B cell (primary cell): Measurements from ENCODE around the gene STON1. TPM values are rescaled to one million over a fixed set of nuclear protein-coding genes. Genes with fewer than 3 reads are reported as not detected.

Experiments
- ATAC-seq: fragments of 200-7000 bp; cut with Tn5 transposase; one replicate; pipeline ENCODE4 v1.10.0; 2021; ENCODE audit warnings: low read depth, mild to moderate bottlenecking, moderate number of reproducible peaks, moderate library complexity
- CTCF ChIA-PET: fragments of 350-600 bp; sonication (Branson Sonifier 250); formaldehyde crosslinking; loops from one replicate; lab custom pipeline; 2021; ENCODE audit warnings: antibody characterized with exemption, inconsistent platforms; lab: Charles Lee
- POLR2A ChIA-PET: fragments of 350-600 bp; sonication (Branson Sonifier 250); formaldehyde crosslinking; loops from one replicate; lab custom pipeline; 2021; ENCODE audit warnings: antibody characterized with exemption; lab: Charles Lee
- DNase-seq: peaks from one replicate; pipeline ENCODE4 v3.0.0; 2013
- H2AFZ ChIP-seq: 2 replicates; pipeline ENCODE4 v1.6.1; 2012; ENCODE audit warnings: mild to moderate bottlenecking, low read depth, low read length; ENCODE audit not compliant: insufficient read depth, poor library complexity, severe bottlenecking
- H3K27ac ChIP-seq, 2 donors: 1 replicate in 1 of 2; 2 replicates in 1 of 2; pipeline ENCODE4 v1.5.1; 2012 to 2013; ENCODE audit warnings: low read length in 2 of 2, mild to moderate bottlenecking in 2 of 2, moderate library complexity in 1 of 2
- H3K27me3 ChIP-seq, 4 experiments: fragments of 200-600 bp in 1 of 4; sonication (generic) in 1 of 4; replicated peaks in 1 of 4; 1 replicate in 2 of 4; 2 replicates in 2 of 4; pipeline versions ENCODE4 v1.6.1 to v1.7.0; 2013 to 2016; ENCODE audit warnings: low read length in 3 of 4, mild to moderate bottlenecking in 2 of 4, mixed read lengths in 1 of 4, moderate library complexity in 1 of 4; ENCODE audit not compliant: insufficient read depth in 4 of 4, control insufficient read depth in 3 of 4; ENCODE audit errors: control extremely low read depth in 1 of 4
- H3K36me3 ChIP-seq, 2 experiments: replicated peaks in 1 of 2; 1 replicate in 1 of 2; 2 replicates in 1 of 2; pipeline versions ENCODE4 v1.6.1 to v1.7.1; 2013; ENCODE audit warnings: low read length in 1 of 2; ENCODE audit not compliant: insufficient read depth in 2 of 2, control insufficient read depth in 1 of 2; ENCODE audit errors: control extremely low read depth in 1 of 2, extremely low read depth in 1 of 2
- H3K4me1 ChIP-seq, 2 donors: fragments of 200-600 bp in 1 of 2; sonication (generic) in 1 of 2; 1 replicate in 1 of 2; 2 replicates in 1 of 2; pipeline versions ENCODE4 v1.5.1 to v1.6.1; 2013 to 2017; ENCODE audit warnings: low read length in 2 of 2; ENCODE audit not compliant: control insufficient read depth in 2 of 2, insufficient read depth in 2 of 2
- H3K4me2 ChIP-seq: replicated peaks from 2 replicates; pipeline ENCODE3; 2012; ENCODE audit warnings: mild to moderate bottlenecking, low read depth, low read length; ENCODE audit not compliant: poor library complexity, severe bottlenecking
- H3K4me3 ChIP-seq, 5 experiments: fragments of 200-600 bp in 1 of 5; sonication (generic) in 1 of 5; 1 replicate in 3 of 5; 2 replicates in 2 of 5; pipeline versions ENCODE4 v1.5.1 to v1.7.0; 2011 to 2016; ENCODE audit warnings: low read length in 4 of 5, mild to moderate bottlenecking in 4 of 5, low read depth in 2 of 5, control low read depth in 1 of 5, moderate library complexity in 1 of 5; ENCODE audit not compliant: insufficient read depth in 1 of 5; ENCODE audit errors: control extremely low read depth in 1 of 5, extremely low read depth in 1 of 5
- H3K79me2 ChIP-seq: fragments of 200-600 bp; sonication (generic); one replicate; pipeline ENCODE4 v1.6.0; 2016; ENCODE audit warnings: low read length; ENCODE audit not compliant: control insufficient read depth, insufficient read depth
- H3K9ac ChIP-seq: fragments of 200-600 bp; sonication (generic); 2 replicates; pipeline ENCODE4 v1.6.1; 2017; ENCODE audit warnings: mild to moderate bottlenecking, low read length, moderate library complexity
- H3K9me3 ChIP-seq, 3 donors: one replicate each; pipeline versions ENCODE4 v1.6.1 to v1.7.1; 2013; ENCODE audit warnings: low read length in 2 of 3; ENCODE audit not compliant: control insufficient read depth in 2 of 3, insufficient read depth in 1 of 3; ENCODE audit errors: control extremely low read depth in 1 of 3
- H4K20me1 ChIP-seq: 2 replicates; pipeline ENCODE4 v1.6.0; 2012; ENCODE audit warnings: mild to moderate bottlenecking, low read length; ENCODE audit not compliant: insufficient read depth, control insufficient read depth, poor library complexity, severe bottlenecking
- H3K27ac Mint-ChIP-seq: one replicate; pipeline ENCODE4 v1.8.0; 2021; ENCODE audit warnings: mixed read lengths
- H3K27me3 Mint-ChIP-seq: one replicate; pipeline ENCODE4 v1.8.0; 2021; ENCODE audit warnings: mixed read lengths
- H3K4me1 Mint-ChIP-seq: one replicate; pipeline ENCODE4 v1.8.0; 2021; ENCODE audit warnings: mixed read lengths
- H3K4me3 Mint-ChIP-seq: one replicate; pipeline ENCODE4 v1.8.0; 2021; ENCODE audit warnings: mixed read lengths
- H3K9me3 Mint-ChIP-seq: one replicate; pipeline ENCODE4 v1.8.0; 2022; ENCODE audit warnings: mixed read lengths; ENCODE audit not compliant: insufficient read depth
- CTCF ChIP-seq: fragments of 200-600 bp; IDR thresholded peaks from one replicate; pipeline ENCODE4 v1.8.0; 2022; ENCODE audit warnings: antibody characterized with exemption, mild to moderate bottlenecking
- EZH2 ChIP-seq: IDR thresholded peaks from 2 replicates; pipeline ENCODE4 v1.6.1; 2012; ENCODE audit warnings: borderline replicate concordance, low read depth, mild to moderate bottlenecking, moderate library complexity, low read length; ENCODE audit not compliant: insufficient read depth, poor library complexity, severe bottlenecking
- WGBS: methylation state at CpG from one replicate; pipeline ENCODE4 v1.1.5; 2013; ENCODE audit warnings: missing lambda C conversion rate; ENCODE audit not compliant: insufficient coverage; 5-methylcytosine and 5-hydroxymethylcytosine counted together
- intact Hi-C: fragments of 100-400 bp; cut with micrococcal nuclease; formaldehyde crosslinking; loops from one replicate; pipeline ENCODE4 v1.10.0; 2022
- polyA plus RNA-seq: library from polyadenylated mRNA; depleted of rRNA; stranded (reverse); fragments of >200 nt; gene quantifications from 2 replicates; pipeline ENCODE4 v1.2.3, GENCODE V29; 2012
- total RNA-seq, 2 donors: library from RNA; stranded (reverse); fragments of 120-200 nt in 1 of 2; gene quantifications; 1 replicate in 1 of 2; 2 replicates in 1 of 2; pipeline versions ENCODE4 v1.2.3 to v1.2.4, GENCODE V29; 2013 to 2022

Gene STON1
- total and polyA plus RNA-seq, 2 donors (not counting 1 experiment from before 2014, with no cell fraction given): 0.46 to 2.0 TPM

- Histone ChIP-seq H4K20me1 (no peaks in the 10 kb centered on the region), H3K27ac (no peak overlapping the region), H3K36me3 (no peaks in the 10 kb centered on the region), H2AFZ (no peak overlapping the region), H3K4me1 (no peaks in the 10 kb centered on the region), H3K9ac (no peak overlapping the region), H3K4me2 (no peak overlapping the region), H3K9me3 (peaks cover 0 to 6% (median 0%) of the 10 kb centered on the region in 3 donors), H3K79me2 (no peaks in the 10 kb centered on the region), H3K27me3 (peaks cover 0 to 3% (median 0%) of the 10 kb centered on the region in 4 experiments), H3K4me3 (no peak overlapping the region)
- DNase-seq: no peak
- CTCF ChIA-PET: no interaction called here
- H3K9me3 Mint-ChIP-seq: no peaks in the 10 kb centered on the region
- POLR2A ChIA-PET: no interaction called here
- peaks cover 13% of the 10 kb centered on the region for H3K27me3 Mint-ChIP-seq
- no peak overlapping the region for H3K4me3 Mint-ChIP-seq
- no peak overlapping the region for H3K27ac Mint-ChIP-seq
- TF ChIP-seq CTCF (no peak), EZH2 (no peak)
- no peaks in the 10 kb centered on the region for H3K4me1 Mint-ChIP-seq
- intact Hi-C loops: no loop called here
- no peak for ATAC-seq
- WGBS: 91% methylated on average over 3 of the region's 4 CpGs
These were observed 32.3 kb downstream of the STON1 start for GRCh38 chr2:48562281-48562680.

GRCh38 chr2:48566592-48567310 is 36.8 kb downstream of the STON1 start:
- H3K27ac Mint-ChIP-seq: no peak overlapping the region
- WGBS: 97% methylated on average over 3 of the region's 7 CpGs
- Histone ChIP-seq H4K20me1 (no peaks in the 10 kb centered on the region), H3K9me3 (no peaks in the 10 kb centered on the region), H3K9ac (no peak overlapping the region), H3K36me3 (no peaks in the 10 kb centered on the region), H3K27ac (no peak overlapping the region), H2AFZ (no peak overlapping the region), H3K27me3 (peaks cover 0 to 3% (median 0%) of the 10 kb centered on the region in 4 experiments), H3K4me3 (no peak overlapping the region), H3K79me2 (no peaks in the 10 kb centered on the region), H3K4me1 (no peaks in the 10 kb centered on the region), H3K4me2 (no peak overlapping the region)
- ATAC-seq (no peak), DNase-seq (no peak)
- H3K4me1 Mint-ChIP-seq: no peaks in the 10 kb centered on the region
- TF ChIP-seq CTCF: no peak
- POLR2A ChIA-PET: no interaction called here
- peaks cover 27% of the 10 kb centered on the region for H3K27me3 Mint-ChIP-seq
- no peak overlapping the region for H3K4me3 Mint-ChIP-seq
- intact Hi-C loops: no loop called here
- H3K9me3 Mint-ChIP-seq: no peaks in the 10 kb centered on the region
- CTCF ChIA-PET: no interaction called here
